ENCODE results near the gene NPAS3. TPM values are rescaled to one million over a fixed set of nuclear protein-coding genes. Genes with fewer than 3 reads are reported as not detected.

The NPAS3 gene
- total RNA-seq, 1 experiment from 2014 or later = 0.35 TPM

DNA sequence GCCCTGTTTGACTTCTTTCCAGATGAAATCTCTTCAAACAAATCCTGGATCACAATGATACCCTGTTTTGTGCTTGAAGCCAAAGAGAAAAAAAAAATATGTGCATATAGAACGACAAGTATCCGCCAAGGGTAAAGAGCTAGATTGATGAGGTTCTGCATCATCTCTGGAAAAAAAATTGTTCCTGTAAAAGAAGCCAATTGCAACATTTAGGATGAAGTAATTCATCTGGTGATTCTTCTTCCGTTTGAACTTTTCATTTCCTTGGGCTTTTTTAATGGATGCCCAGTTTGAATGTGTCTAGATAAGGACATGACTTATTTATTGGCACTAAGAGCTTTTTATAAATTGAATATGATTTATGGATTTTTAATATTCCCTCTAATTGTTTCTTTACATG, 38.1 kb upstream of the NPAS3 start:
- Mint-ChIP-seq H3K9me3 (ENCODE audit: unreplicated experiment) (no peaks in the 10 kb centered on the region), H3K4me1 (ENCODE audit: insufficient read depth, unreplicated experiment) (no peaks in the 10 kb centered on the region), H3K4me3 (ENCODE audit: unreplicated experiment) (no peak overlapping the region), H3K27ac (ENCODE audit: low read depth, unreplicated experiment) (no peak overlapping the region), H3K27me3 (ENCODE audit: insufficient read depth, unreplicated experiment) (no peaks in the 10 kb centered on the region), H3K36me3 (ENCODE audit: insufficient read depth, unreplicated experiment) (no peaks in the 10 kb centered on the region)
- ChIA-PET POLR2A (interaction anchor here (0.7 kb wide), 1 partner anchor 287 kb away, joined by 3 read pairs; no protein-coding TSS in a partner anchor), CTCF (interaction anchor here (1.3 kb wide), 1 partner anchor 892 kb away, joined by 6 read pairs; no protein-coding TSS in a partner anchor)
- intact Hi-C loops (cut with micrococcal nuclease) = no loop called here
- TF ChIP-seq CTCF (IDR thresholded peaks at IDR 0.05; ENCODE audit: unreplicated experiment) = no peak
- peak; percentile 4 for DNase-seq (ENCODE audit: unreplicated experiment)
- BruUV-seq (replicated peaks) = no TSS peak

DNA sequence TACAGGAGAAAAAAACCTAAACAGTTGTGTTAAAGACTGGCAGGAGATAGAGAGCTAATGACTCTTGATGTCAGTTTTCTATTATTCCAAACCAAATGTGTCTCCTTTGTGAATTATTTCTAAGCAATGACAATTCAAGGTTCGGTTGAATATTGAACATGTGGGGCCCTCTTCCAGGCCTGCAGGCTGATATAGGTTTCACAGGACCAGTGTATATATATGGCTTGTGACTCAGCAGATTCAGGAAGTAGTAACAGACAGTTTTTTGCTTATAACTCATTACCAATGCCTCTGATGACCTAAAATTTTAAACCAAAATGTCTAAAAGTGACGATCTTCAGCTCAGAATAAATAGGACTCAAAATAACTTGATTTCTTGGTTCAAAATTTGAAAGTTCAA, 33.7 kb upstream of the NPAS3 start:
- no peak overlapping the region for H3K4me3 Mint-ChIP-seq (ENCODE audit: unreplicated experiment)

GRCh38 chr14:32906672-32907071, 32.0 kb upstream of the NPAS3 start:
- TF ChIP-seq CTCF (IDR thresholded peaks at IDR 0.05; ENCODE audit: unreplicated experiment) = no peak
- no peak overlapping the region for H3K4me3 Mint-ChIP-seq (ENCODE audit: unreplicated experiment)
- H3K4me1 Mint-ChIP-seq (ENCODE audit: insufficient read depth, unreplicated experiment) = no peaks in the 10 kb centered on the region
- DNase-seq (ENCODE audit: unreplicated experiment) = no peak
- H3K27ac Mint-ChIP-seq (ENCODE audit: low read depth, unreplicated experiment) = no peak overlapping the region
- H3K27me3 Mint-ChIP-seq (ENCODE audit: insufficient read depth, unreplicated experiment) = no peaks in the 10 kb centered on the region
- no peaks in the 10 kb centered on the region for H3K9me3 Mint-ChIP-seq (ENCODE audit: unreplicated experiment)
- BruUV-seq (replicated peaks) = no TSS peak
- CTCF ChIA-PET = no interaction called here
- POLR2A ChIA-PET = no interaction called here
- intact Hi-C loops (cut with micrococcal nuclease) = no loop called here
- H3K36me3 Mint-ChIP-seq (ENCODE audit: insufficient read depth, unreplicated experiment) = no peaks in the 10 kb centered on the region

More for the DNA sequence above, 33.7 kb upstream of the NPAS3 start:
- H3K27me3 Mint-ChIP-seq (ENCODE audit: insufficient read depth, unreplicated experiment) = no peaks in the 10 kb centered on the region
- DNase-seq (ENCODE audit: unreplicated experiment) = no peak
- ChIA-PET CTCF (no interaction called here), POLR2A (no interaction called here)
- no peaks in the 10 kb centered on the region for H3K36me3 Mint-ChIP-seq (ENCODE audit: insufficient read depth, unreplicated experiment)
- intact Hi-C loops (cut with micrococcal nuclease) = no loop called here
- no peaks in the 10 kb centered on the region for H3K9me3 Mint-ChIP-seq (ENCODE audit: unreplicated experiment)
- H3K4me1 Mint-ChIP-seq (ENCODE audit: insufficient read depth, unreplicated experiment) = no peaks in the 10 kb centered on the region
- no peak overlapping the region for H3K27ac Mint-ChIP-seq (ENCODE audit: low read depth, unreplicated experiment)
- TF ChIP-seq CTCF (IDR thresholded peaks at IDR 0.05; ENCODE audit: unreplicated experiment) = no peak
- no TSS peak for BruUV-seq (replicated peaks)

GRCh38 chr14:32908196-32909084, 30.2 kb upstream of the NPAS3 start:
- no peaks in the 10 kb centered on the region for H3K27me3 Mint-ChIP-seq (ENCODE audit: insufficient read depth, unreplicated experiment)
- no peaks in the 10 kb centered on the region for H3K4me1 Mint-ChIP-seq (ENCODE audit: insufficient read depth, unreplicated experiment)
- no peaks in the 10 kb centered on the region for H3K9me3 Mint-ChIP-seq (ENCODE audit: unreplicated experiment)
- no peak overlapping the region for H3K27ac Mint-ChIP-seq (ENCODE audit: low read depth, unreplicated experiment)
- ChIA-PET POLR2A (interaction anchor here (1.0 to 1.2 kb wide), 3 partner anchors 10 to 12 kb away, joined by 3 to 7 read pairs (median 3); no protein-coding TSS in a partner anchor), CTCF (interaction anchor here (0.6 to 1.1 kb wide), 3 partner anchors 11 to 1365 kb away, joined by 3 read pairs; no protein-coding TSS in a partner anchor)
- no TSS peak for BruUV-seq (replicated peaks)
- no peak for DNase-seq (ENCODE audit: unreplicated experiment)
- no peak overlapping the region for H3K4me3 Mint-ChIP-seq (ENCODE audit: unreplicated experiment)
- intact Hi-C loops (cut with micrococcal nuclease) = no loop called here
- H3K36me3 Mint-ChIP-seq (ENCODE audit: insufficient read depth, unreplicated experiment) = no peaks in the 10 kb centered on the region
- no peak for TF ChIP-seq CTCF (IDR thresholded peaks at IDR 0.05; ENCODE audit: unreplicated experiment)
